ENCODE results near the gene PKNOX2.

GRCh38 chr11:125176866-125177265 lies 12.3 kb downstream of the PKNOX2 start:
- TF ChIP-seq CTCF (IDR thresholded peaks at IDR 0.05) = no peak
- TF ChIP-seq POLR2AphosphoS5 (IDR thresholded peaks at IDR 0.05) = no peak
- TF ChIP-seq POLR2A (IDR thresholded peaks at IDR 0.05) = no peak

All from sigmoid colon (tissue), 4 donors.